ENCODE measurements around the gene AIF1.

The AIF1 gene

DNA sequence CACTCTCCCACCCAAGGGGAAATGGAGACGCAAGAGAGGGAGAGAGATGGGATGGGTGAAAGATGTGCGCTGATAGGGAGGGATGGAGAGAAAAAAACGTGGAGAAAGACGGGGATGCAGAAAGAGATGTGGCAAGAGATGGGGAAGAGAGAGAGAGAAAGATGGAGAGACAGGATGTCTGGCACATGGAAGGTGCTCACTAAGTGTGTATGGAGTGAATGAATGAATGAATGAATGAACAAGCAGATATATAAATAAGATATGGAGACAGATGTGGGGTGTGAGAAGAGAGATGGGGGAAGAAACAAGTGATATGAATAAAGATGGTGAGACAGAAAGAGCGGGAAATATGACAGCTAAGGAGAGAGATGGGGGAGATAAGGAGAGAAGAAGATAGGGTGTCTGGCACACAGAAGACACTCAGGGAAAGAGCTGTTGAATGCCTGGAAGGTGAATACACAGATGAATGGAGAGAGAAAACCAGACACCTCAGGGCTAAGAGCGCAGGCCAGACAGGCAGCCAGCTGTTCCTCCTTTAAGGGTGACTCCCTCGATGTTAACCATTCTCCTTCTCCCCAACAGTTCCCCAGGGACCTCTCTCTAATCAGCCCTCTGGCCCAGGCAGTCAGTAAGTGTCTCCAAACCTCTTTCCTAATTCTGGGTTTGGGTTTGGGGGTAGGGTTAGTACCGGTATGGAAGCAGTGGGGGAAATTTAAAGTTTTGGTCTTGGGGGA lies 38.9 kb upstream of the AIF1 start:
- Histone ChIP-seq H3K27me3 (ENCODE audit: insufficient read depth, low read length) (peaks cover 6% of the 10 kb centered on the region; the same call in 1 of the 2 replicates), H3K9ac (ENCODE audit: low read depth, low read length) (no peak overlapping the region), H3K27ac (ENCODE audit: low read depth, low read length) (no peak overlapping the region), H3K4me1 (ENCODE audit: insufficient read depth, low read length) (peaks cover 10% of the 10 kb centered on the region), H3K4me3 (ENCODE audit: low read length) (no peak overlapping the region), H3K36me3 (ENCODE audit: insufficient read depth, low read length) (no peaks in the 10 kb centered on the region), H3K9me3 (ENCODE audit: insufficient read depth, low read depth, low read length) (no peaks in the 10 kb centered on the region)
- WGBS: 88% methylated on average over 8 of the region's 8 CpGs

DNA sequence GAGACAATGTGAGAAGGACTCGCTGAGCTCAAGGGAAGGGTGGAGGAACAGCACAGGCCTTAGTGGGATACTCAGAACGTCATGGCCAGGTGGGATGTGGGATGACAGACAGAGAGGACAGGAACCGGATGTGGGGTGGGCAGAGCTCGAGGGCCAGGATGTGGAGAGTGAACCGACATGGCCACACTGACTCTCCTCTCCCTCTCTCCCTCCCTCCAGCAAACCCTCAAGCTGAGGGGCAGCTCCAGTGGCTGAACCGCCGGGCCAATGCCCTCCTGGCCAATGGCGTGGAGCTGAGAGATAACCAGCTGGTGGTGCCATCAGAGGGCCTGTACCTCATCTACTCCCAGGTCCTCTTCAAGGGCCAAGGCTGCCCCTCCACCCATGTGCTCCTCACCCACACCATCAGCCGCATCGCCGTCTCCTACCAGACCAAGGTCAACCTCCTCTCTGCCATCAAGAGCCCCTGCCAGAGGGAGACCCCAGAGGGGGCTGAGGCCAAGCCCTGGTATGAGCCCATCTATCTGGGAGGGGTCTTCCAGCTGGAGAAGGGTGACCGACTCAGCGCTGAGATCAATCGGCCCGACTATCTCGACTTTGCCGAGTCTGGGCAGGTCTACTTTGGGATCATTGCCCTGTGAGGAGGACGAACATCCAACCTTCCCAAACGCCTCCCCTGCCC lies 38.0 kb upstream of the AIF1 start:
- WGBS: 94% methylated on average over 19 of the region's 19 CpGs
- H3K4me1 ChIP-seq (ENCODE audit: insufficient read depth, low read length): peaks cover 15% of the 10 kb centered on the region
- H3K36me3 ChIP-seq (ENCODE audit: insufficient read depth, low read length): no peaks in the 10 kb centered on the region
- H3K9me3 ChIP-seq (ENCODE audit: insufficient read depth, low read depth, low read length): no peaks in the 10 kb centered on the region
- peaks cover 12% of the 10 kb centered on the region; the same call in 1 of the 2 replicates for H3K27me3 ChIP-seq (ENCODE audit: insufficient read depth, low read length)
- no peak overlapping the region for H3K4me3 ChIP-seq (ENCODE audit: low read length)
- H3K9ac ChIP-seq (ENCODE audit: low read depth, low read length): no peak overlapping the region
- no peak overlapping the region for H3K27ac ChIP-seq (ENCODE audit: low read depth, low read length)

DNA sequence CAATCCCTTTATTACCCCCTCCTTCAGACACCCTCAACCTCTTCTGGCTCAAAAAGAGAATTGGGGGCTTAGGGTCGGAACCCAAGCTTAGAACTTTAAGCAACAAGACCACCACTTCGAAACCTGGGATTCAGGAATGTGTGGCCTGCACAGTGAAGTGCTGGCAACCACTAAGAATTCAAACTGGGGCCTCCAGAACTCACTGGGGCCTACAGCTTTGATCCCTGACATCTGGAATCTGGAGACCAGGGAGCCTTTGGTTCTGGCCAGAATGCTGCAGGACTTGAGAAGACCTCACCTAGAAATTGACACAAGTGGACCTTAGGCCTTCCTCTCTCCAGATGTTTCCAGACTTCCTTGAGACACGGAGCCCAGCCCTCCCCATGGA lies 37.5 kb upstream of the AIF1 start:
- 92% methylated on average over 3 of the region's 3 CpGs for WGBS
- no peak overlapping the region for H3K27ac ChIP-seq (ENCODE audit: low read depth, low read length)
- peaks cover 15% of the 10 kb centered on the region; the same call in 1 of the 2 replicates for H3K27me3 ChIP-seq (ENCODE audit: insufficient read depth, low read length)
- H3K4me3 ChIP-seq (ENCODE audit: low read length): no peak overlapping the region
- H3K9ac ChIP-seq (ENCODE audit: low read depth, low read length): no peak overlapping the region
- no peaks in the 10 kb centered on the region for H3K9me3 ChIP-seq (ENCODE audit: insufficient read depth, low read depth, low read length)
- no peaks in the 10 kb centered on the region for H3K36me3 ChIP-seq (ENCODE audit: insufficient read depth, low read length)
- H3K4me1 ChIP-seq (ENCODE audit: insufficient read depth, low read length): peaks cover 15% of the 10 kb centered on the region

DNA sequence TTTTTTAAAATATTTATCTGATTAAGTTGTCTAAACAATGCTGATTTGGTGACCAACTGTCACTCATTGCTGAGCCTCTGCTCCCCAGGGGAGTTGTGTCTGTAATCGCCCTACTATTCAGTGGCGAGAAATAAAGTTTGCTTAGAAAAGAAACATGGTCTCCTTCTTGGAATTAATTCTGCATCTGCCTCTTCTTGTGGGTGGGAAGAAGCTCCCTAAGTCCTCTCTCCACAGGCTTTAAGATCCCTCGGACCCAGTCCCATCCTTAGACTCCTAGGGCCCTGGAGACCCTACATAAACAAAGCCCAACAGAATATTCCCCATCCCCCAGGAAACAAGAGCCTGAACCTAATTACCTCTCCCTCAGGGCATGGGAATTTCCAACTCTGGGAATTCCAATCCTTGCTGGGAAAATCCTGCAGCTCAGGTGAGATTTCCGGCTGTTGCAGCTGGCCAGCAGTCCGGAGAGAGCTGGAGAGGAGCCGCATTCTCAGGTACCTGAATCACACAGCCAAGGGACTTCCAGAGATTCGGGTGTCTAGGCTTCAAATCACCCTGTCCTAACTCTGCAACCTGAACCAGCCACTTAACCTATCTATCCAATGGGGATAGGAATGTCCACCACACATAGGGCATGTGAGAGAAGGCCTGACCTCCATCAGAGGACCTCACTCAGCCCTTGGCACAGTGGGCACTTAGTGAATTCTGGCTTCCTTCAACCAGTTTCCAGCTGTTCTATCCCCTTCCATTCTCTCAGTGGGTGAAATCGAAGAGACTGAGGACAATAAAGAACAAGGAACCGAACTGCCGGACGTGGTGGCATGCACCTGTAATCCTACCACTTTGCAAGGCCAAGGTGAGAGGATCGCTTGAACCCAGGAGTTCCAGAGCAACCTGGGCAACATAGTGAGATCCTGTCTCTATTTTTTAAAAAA lies 36.6 kb upstream of the AIF1 start:
- no peak overlapping the region for H3K9ac ChIP-seq (ENCODE audit: low read depth, low read length)
- H3K27ac ChIP-seq (ENCODE audit: low read depth, low read length): no peak overlapping the region
- no peaks in the 10 kb centered on the region for H3K36me3 ChIP-seq (ENCODE audit: insufficient read depth, low read length)
- no peak overlapping the region for H3K4me3 ChIP-seq (ENCODE audit: low read length)
- WGBS: 72% methylated on average over 12 of the region's 12 CpGs
- H3K4me1 ChIP-seq (ENCODE audit: insufficient read depth, low read length): peaks cover 15% of the 10 kb centered on the region
- H3K27me3 ChIP-seq (ENCODE audit: insufficient read depth, low read length): peaks cover 15% of the 10 kb centered on the region; the same call in 1 of the 2 replicates
- H3K9me3 ChIP-seq (ENCODE audit: insufficient read depth, low read depth, low read length): no peaks in the 10 kb centered on the region

DNA sequence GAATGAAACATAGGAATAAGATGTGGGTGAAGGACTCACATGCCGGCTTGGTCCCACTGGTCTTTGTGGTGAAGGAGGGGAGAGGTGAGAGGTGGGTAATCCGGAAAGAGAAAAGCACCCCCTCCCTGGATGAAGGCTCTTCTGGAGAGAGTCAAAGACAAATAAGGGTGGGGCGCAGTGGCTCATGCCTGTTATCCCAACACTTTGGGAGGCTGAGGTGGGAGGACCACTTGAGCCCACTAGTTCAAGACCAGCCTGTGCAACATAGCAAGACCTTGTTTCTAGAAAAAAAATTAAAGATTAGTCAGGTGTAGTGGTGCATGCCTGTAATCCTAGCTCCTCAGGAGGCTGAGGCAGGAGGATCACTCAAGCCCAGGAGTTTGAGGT lies 35.9 kb upstream of the AIF1 start:
- Histone ChIP-seq H3K4me1 (ENCODE audit: insufficient read depth, low read length) (peaks cover 15% of the 10 kb centered on the region), H3K27ac (ENCODE audit: low read depth, low read length) (no peak overlapping the region), H3K27me3 (ENCODE audit: insufficient read depth, low read length) (peaks cover 15% of the 10 kb centered on the region; the same call in 1 of the 2 replicates), H3K9ac (ENCODE audit: low read depth, low read length) (no peak overlapping the region), H3K36me3 (ENCODE audit: insufficient read depth, low read length) (no peaks in the 10 kb centered on the region), H3K4me3 (ENCODE audit: low read length) (no peak overlapping the region), H3K9me3 (ENCODE audit: insufficient read depth, low read depth, low read length) (no peaks in the 10 kb centered on the region)
- WGBS: 92% methylated on average over 3 of the region's 3 CpGs

DNA sequence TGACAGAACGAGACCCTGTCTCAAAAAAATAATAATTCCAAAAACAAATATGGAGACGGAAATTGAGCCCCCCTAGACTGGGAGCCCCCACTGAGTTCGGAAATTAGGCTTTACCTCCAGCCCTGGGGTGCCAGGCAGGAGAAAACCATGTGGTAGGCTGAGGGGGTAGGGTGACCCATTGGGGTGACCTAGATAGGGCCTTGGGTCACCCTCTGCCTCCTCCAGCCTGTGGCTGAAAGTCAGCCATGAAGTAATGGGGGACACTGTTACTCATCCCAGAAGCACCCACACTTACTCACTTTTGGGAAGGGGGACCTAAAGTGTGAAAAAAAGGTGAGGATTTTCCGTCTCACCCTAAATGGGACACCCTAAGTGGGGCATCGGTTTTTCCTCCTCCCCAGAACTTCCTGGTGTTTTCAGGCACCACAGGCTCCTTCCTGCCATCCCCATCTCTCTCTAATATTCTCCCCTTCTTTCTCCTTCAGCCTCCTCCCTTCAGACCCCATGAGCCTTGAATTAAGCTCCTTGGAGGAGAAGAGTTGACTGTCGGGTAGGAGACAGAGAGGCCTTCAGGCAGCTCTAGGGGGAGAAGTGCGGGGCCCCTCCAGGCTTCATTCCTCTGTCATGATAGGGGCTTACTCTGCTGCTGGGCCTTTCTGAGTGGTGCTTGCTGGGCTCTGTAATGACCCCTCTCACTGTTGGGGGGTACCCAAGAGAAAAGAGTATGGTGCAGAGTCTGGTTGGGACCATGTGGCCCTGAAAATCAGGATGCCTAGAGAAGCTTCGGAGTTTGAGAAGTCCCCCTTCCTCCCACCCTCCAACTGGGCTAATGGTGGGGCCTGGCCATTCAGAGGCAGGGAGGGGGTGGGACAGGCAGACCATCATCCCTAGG lies 35.2 kb upstream of the AIF1 start:
- H3K36me3 ChIP-seq (ENCODE audit: insufficient read depth, low read length): no peaks in the 10 kb centered on the region
- H3K27ac ChIP-seq (ENCODE audit: low read depth, low read length): no peak overlapping the region
- no peak overlapping the region for H3K9ac ChIP-seq (ENCODE audit: low read depth, low read length)
- WGBS: 90% methylated on average over 7 of the region's 8 CpGs
- H3K27me3 ChIP-seq (ENCODE audit: insufficient read depth, low read length): peaks cover 15% of the 10 kb centered on the region; the same call in 1 of the 2 replicates
- no peaks in the 10 kb centered on the region for H3K9me3 ChIP-seq (ENCODE audit: insufficient read depth, low read depth, low read length)
- peaks cover 15% of the 10 kb centered on the region for H3K4me1 ChIP-seq (ENCODE audit: insufficient read depth, low read length)
- peak overlapping the region; percentile 92 for H3K4me3 ChIP-seq (ENCODE audit: low read length)

DNA sequence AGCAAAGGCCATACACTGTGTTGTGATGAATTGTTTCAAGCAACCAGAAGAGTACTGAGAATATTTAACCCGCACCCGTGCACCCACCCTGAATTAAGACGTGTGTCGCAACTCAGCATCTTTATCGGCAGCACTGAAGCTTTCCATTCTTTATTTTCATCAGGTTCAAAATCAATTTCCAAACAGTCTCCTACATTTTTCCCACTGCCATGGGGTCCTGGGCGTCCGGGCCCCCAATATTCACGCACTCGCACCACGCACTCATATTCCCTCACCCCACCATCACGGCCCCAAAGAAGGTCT lies 34.6 kb upstream of the AIF1 start:
- WGBS: 62% methylated on average over 11 of the region's 11 CpGs
- no peak overlapping the region for H3K27ac ChIP-seq (ENCODE audit: low read depth, low read length)
- peak overlapping the region; percentile 92 for H3K4me3 ChIP-seq (ENCODE audit: low read length)
- peak overlapping the region; percentile 75 for H3K9ac ChIP-seq (ENCODE audit: low read depth, low read length)
- H3K36me3 ChIP-seq (ENCODE audit: insufficient read depth, low read length): no peaks in the 10 kb centered on the region
- H3K27me3 ChIP-seq (ENCODE audit: insufficient read depth, low read length): peaks cover 15% of the 10 kb centered on the region; the same call in 1 of the 2 replicates
- peaks cover 15% of the 10 kb centered on the region for H3K4me1 ChIP-seq (ENCODE audit: insufficient read depth, low read length)
- H3K9me3 ChIP-seq (ENCODE audit: insufficient read depth, low read depth, low read length): no peaks in the 10 kb centered on the region

DNA sequence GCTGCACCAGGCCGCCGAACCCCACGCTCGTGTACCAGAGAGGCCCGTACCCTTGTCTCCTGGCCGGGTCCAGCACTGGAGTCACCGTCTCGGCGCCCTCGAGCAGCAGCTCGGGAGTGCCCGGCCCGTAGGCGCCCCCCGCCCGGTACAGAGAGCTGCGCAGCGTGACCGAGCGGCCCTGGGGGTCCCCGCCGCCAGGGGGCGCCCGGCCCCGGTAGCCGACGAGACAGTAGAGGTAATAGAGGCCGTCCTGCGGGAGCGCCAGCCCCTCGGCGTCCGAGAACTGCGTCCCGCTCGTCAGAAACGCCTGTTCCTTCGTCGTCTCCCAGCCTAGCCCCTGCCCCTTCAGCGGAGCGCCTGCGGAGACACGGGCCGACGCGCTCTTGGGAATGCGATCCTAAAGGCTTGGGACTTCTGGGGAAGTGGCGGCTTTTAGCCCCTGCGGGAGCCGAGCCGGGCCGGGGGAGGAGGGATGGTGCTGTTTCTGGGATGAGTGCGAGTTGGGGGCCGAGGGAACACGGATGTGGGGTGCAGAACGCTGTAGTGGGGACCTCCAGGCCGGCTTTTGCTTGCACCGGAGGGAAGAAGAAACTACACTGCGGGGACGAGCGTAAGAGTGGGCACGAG lies 34.1 kb upstream of the AIF1 start:
- H3K9ac ChIP-seq (ENCODE audit: low read depth, low read length): peak overlapping the region; percentile 75
- H3K36me3 ChIP-seq (ENCODE audit: insufficient read depth, low read length): no peaks in the 10 kb centered on the region
- no peaks in the 10 kb centered on the region for H3K9me3 ChIP-seq (ENCODE audit: insufficient read depth, low read depth, low read length)
- WGBS: 2% methylated on average over 62 of the region's 62 CpGs
- H3K4me1 ChIP-seq (ENCODE audit: insufficient read depth, low read length): peaks cover 15% of the 10 kb centered on the region
- H3K4me3 ChIP-seq (ENCODE audit: low read length): peak overlapping the region; percentile 92
- H3K27ac ChIP-seq (ENCODE audit: low read depth, low read length): no peak overlapping the region; the same call in 1 of the 2 replicates
- H3K27me3 ChIP-seq (ENCODE audit: insufficient read depth, low read length): peaks cover 15% of the 10 kb centered on the region; the same call in 1 of the 2 replicates

DNA sequence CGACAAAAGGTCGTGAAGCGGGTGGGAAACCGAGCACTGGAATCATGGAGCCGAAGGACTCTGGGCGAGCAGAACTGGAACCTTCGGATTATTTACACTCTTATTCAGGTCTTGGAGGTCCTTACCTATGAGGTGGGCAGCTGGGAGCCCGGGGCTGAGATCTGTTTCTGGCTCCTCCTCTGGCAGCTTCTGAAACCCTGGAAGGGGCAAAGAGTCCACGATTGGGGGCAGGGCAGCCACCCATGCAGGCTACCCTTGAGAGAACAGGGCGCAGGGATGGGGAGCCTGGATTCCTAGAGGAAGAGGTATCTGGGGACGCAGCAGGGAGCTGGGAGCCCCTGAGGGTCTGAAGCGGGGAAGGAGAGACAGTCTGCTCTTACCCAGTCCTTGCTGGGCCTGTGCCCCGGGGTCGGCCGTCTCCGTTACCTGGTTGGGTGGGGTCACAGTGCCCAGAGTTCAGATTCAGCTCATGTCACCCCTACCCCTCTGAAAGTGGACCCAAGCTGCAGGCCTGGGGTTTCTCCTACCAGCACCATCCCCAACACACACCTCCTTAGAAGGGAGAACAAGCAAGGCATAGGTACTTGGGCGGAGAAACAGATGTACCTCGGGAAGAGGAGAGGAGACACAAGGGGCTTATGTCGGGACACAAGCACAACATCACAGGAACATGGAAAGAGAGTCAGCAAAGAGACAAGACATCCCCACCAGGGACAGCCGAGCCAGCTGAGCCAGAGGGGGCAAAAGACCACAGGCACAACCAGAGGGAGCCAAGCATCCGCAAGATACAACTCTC lies 33.4 kb upstream of the AIF1 start:
- H3K36me3 ChIP-seq (ENCODE audit: insufficient read depth, low read length): no peaks in the 10 kb centered on the region
- H3K4me1 ChIP-seq (ENCODE audit: insufficient read depth, low read length): peaks cover 15% of the 10 kb centered on the region
- WGBS: 28% methylated on average over 21 of the region's 21 CpGs
- no peak overlapping the region for H3K27ac ChIP-seq (ENCODE audit: low read depth, low read length)
- peaks cover 15% of the 10 kb centered on the region; the same call in 1 of the 2 replicates for H3K27me3 ChIP-seq (ENCODE audit: insufficient read depth, low read length)
- peak overlapping the region; percentile 75 for H3K9ac ChIP-seq (ENCODE audit: low read depth, low read length)
- H3K4me3 ChIP-seq (ENCODE audit: low read length): peak overlapping the region; percentile 92
- no peaks in the 10 kb centered on the region for H3K9me3 ChIP-seq (ENCODE audit: insufficient read depth, low read depth, low read length)

Measured in HUES64 (cell line).